Omental fat pad (tissue), 4 donors: ENCODE measurements around the gene SVIL. TPM values are rescaled to one million over a fixed set of nuclear protein-coding genes. Genes with fewer than 3 reads are reported as not detected.

Source experiments
- ATAC-seq: fragments of 150-250 bp; one replicate; pipeline ENCODE4 v1.9.1; 2016; ENCODE audit warnings: mild to moderate bottlenecking, moderate library complexity; ENCODE audit not compliant: low FRiP score
- DNase-seq: peaks from one replicate; pipeline ENCODE4 v3.0.0-alpha.2; 2019; ENCODE audit warnings: low spot score
- total RNA-seq, 4 donors: library from RNA; depleted of rRNA; stranded (reverse); fragments of >200 nt; gene quantifications; one replicate each; pipeline ENCODE4 v1.1.0, GENCODE V29; 2016
- TF ChIP-seq, protein P1 (sequence below), 3 donors: fragments of 450-650 bp; IDR thresholded peaks; one replicate each; pipeline ENCODE4 v1.5.1; 2016 to 2017; ENCODE audit warnings: antibody characterized with exemption in 3 of 3, mild to moderate bottlenecking in 3 of 3, moderate library complexity in 2 of 3

Gene SVIL
- total RNA-seq, 4 donors from 2014 or later, result 22.8 to 44.4 (median 30.5) TPM

DNA sequence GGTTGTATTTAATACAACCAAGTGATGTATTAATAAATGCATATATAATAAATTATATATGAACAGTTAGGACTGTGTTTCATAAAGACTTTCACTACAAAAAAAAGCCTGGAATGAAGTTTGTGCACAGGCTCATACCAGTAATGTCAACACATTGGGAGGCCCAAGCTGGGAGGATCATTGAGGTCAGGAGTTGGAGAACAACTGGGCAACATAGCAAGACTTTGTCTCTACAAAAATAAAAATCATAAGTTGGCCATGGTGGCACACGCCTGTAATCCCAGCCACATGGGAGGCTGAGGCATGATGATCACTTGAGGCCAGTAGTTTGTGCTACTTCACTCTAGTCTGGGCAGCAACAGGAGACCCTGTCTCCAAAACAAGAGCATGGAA is 15.8 kb upstream of the SVIL start:
- TF ChIP-seq, protein P1, sequence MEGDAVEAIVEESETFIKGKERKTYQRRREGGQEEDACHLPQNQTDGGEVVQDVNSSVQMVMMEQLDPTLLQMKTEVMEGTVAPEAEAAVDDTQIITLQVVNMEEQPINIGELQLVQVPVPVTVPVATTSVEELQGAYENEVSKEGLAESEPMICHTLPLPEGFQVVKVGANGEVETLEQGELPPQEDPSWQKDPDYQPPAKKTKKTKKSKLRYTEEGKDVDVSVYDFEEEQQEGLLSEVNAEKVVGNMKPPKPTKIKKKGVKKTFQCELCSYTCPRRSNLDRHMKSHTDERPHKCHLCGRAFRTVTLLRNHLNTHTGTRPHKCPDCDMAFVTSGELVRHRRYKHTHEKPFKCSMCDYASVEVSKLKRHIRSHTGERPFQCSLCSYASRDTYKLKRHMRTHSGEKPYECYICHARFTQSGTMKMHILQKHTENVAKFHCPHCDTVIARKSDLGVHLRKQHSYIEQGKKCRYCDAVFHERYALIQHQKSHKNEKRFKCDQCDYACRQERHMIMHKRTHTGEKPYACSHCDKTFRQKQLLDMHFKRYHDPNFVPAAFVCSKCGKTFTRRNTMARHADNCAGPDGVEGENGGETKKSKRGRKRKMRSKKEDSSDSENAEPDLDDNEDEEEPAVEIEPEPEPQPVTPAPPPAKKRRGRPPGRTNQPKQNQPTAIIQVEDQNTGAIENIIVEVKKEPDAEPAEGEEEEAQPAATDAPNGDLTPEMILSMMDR (IDR thresholded peaks at IDR 0.05), result no peak
- no peak for DNase-seq
- ATAC-seq, result no peak

DNA sequence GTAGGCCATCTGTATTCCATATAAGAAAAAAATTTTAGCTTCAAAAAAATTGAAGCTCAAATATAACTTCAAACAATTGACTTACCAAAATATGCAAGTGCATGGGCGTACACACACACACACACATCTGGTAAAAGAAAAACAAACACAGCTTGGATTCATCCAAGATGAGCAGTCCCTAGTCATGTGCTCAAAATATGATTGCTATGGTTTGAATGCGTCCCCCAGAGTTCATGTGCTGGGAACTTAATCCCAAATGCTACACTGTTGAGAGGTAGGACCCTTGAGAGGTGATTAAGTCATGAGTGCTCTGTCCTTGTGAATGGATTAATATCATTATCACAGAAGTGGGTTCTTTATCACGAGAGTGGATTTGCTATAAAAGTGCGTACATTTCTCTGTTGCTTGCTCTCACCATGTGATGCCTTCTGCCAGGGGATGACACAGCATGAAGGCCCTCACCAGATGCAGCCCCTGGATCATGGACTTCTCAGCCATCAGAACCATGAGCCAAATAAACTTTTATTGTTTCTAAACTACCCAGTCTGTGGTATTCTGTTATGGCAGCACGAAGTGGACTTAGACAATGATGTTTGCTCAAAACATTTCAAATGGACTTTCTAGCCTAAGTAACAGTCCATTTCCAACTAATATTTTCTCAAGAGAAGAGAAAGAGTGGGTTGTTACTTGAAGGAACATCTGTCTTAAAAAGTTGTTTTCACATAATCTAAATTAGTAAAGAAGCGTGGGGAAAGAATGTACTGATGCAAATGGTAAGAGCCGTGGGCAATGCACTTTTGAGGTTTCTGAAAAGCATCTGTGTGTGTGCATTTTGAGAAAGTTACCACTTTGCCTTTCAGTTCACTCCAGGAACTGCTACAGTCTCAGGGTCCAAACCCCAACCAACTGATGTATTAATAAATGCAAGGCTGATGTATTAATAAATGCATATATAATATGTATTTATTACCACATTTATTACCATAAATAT is 15.1 kb upstream of the SVIL start:
- DNase-seq (no peak), ATAC-seq (no peak)
- TF ChIP-seq, protein P1 (IDR thresholded peaks at IDR 0.05), result no peak

DNA sequence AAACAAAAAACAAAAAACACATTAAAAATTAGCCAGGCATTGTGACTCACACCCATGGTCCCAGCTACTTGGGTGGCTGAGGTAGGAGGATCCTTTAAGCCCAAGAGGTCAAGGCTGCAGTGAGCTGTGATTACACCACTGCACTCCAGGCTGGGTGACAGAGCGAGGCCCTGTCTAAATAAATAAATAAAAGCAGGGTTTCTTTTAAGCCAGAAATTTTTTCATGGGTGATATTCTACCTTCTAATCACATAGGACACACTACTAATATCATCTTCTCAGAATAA is 14.2 kb upstream of the SVIL start:
- DNase-seq, result no peak
- no peak for ATAC-seq
- TF ChIP-seq, protein P1 (IDR thresholded peaks at IDR 0.05), result no peak

DNA sequence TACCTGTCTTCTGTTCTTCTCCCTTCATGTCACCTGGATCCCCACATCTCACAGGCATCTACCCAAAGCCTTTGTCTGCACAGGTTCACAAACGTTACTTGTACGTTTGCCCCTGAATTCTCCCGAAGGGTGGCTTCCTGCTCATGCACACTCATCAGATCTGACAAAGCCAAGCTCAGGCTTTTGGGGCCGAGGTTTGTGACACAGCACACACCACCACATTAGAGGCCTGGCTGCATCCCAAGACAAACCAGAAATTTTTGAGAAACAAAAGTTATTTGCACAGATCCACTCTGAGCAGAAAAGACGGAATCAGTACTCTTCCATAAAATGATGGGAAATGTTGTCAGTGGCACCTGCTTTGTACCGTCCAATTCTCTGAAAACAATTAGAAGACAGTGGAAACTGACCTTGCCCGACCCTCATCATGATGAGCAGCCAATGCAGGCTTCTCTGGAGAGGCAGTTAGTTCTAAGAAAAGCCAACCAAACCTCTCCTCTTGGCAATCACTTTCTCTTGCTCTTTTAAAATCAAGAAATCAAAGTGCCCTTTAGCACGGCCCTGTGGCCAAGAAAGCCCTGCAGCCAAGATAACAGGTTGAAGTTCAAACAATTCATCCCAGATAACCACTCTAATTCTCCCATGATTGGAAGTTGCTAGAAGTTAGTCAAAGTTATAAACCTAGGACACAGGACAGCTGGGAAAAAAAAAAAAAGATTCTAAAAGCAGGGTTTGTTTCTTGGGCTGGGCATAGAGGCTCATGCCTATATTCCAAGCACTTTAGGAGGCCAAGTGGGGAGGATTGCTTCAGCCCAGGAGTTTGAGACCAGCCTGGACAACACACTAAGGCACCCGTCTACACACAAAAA is 13.6 kb upstream of the SVIL start:
- no peak for DNase-seq
- TF ChIP-seq, protein P1 (IDR thresholded peaks at IDR 0.05), result no peak
- ATAC-seq, result no peak

DNA sequence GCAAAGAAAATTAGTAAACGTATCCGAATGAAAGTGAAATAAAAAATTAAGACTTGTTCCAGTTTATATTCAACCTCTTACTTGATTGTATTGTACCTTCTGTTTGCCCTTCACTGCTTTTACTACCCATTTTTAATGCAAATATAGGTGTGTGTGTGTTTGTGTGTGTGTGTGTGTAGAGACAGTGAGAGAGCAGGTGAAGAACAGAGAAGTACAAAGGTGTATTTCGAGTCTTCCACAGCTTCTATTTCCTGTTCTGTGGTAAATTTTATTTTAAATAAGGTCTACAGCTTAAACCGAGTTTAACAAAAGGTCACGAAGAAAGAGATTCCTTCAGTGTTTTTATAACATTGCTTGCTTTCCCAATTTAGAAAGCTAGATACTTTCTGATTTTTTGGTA is 12.7 kb upstream of the SVIL start:
- TF ChIP-seq, protein P1 (IDR thresholded peaks at IDR 0.05), result no peak
- DNase-seq, result no peak
- ATAC-seq, result no peak

DNA sequence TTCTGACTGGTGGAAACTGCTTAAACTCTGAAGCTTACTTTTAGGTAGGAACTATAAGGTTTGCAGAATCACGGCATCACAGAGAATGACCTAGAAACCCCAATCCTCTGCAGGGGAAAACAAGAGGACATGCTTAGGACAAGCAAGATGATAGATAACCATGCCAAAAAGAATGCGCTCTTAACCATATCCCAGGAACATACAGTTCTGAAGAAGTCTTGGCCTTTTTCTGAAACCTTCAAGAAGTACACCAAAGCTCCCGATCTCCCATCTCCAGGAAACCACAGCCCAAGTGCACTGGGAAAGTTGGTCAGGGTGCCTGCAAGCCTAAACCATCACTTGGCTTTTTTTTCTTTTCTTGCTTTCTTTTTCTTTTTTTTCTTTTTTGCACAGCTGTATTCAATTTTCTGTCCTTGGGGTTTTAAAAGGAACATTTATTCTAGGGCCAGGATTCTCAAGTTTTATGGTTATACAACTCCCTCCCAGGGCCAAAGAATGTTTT is 12.2 kb upstream of the SVIL start:
- ATAC-seq (no peak), DNase-seq (no peak)
- TF ChIP-seq, protein P1 (IDR thresholded peaks at IDR 0.05), result no peak
